ENCODE data around the gene ZNF526.

ZNF526 gene

GRCh38 chr19:42198676-42199439, 21.3 kb upstream of the ZNF526 start:
- no peaks in the 10 kb centered on the region for H3K9me2 ChIP-seq (ENCODE audit: low read depth, low read length)
- TF ChIP-seq CTCF (IDR thresholded peaks at IDR 0.05; ENCODE audit: low read length): no peak
- TF ChIP-seq EZH2 (IDR thresholded peaks at IDR 0.05; ENCODE audit: borderline replicate concordance, low read length): no peak
- no peak overlapping the region for H3K4me3 ChIP-seq (ENCODE audit: low read depth, low read length, poor library complexity, severe bottlenecking)
- peak overlapping the region; percentile 8; the same call in 1 of the 2 replicates for H3K4me2 ChIP-seq (ENCODE audit: low read length)
- H3K27ac ChIP-seq (ENCODE audit: low read depth, low read length, poor library complexity, severe bottlenecking): peak overlapping the region; percentile 38
- no peak overlapping the region for H3K9ac ChIP-seq (ENCODE audit: low read length)
- H3K36me3 ChIP-seq (ENCODE audit: insufficient read depth, low read length): peaks cover 70% of the 10 kb centered on the region
- H3K9me3 ChIP-seq (ENCODE audit: low read length): no peaks in the 10 kb centered on the region
- no peaks in the 10 kb centered on the region for H4K20me1 ChIP-seq (ENCODE audit: insufficient read depth, low read length)
- H3F3A ChIP-seq (ENCODE audit: insufficient read depth, low read length): no peaks in the 10 kb centered on the region
- no peaks in the 10 kb centered on the region for H3K79me2 ChIP-seq (ENCODE audit: insufficient read depth, low read length)
- H2AFZ ChIP-seq (ENCODE audit: low read length): no peak overlapping the region
- H3K4me1 ChIP-seq (ENCODE audit: insufficient read depth, low read length, severe bottlenecking): peaks cover 24% of the 10 kb centered on the region
- no peaks in the 10 kb centered on the region for H3K27me3 ChIP-seq (ENCODE audit: insufficient read depth, low read length)

- TF ChIP-seq EZH2 (IDR thresholded peaks at IDR 0.05; ENCODE audit: borderline replicate concordance, low read length): no peak
- peak; percentile 45; the same call in 1 of the 2 replicates for TF ChIP-seq CTCF (IDR thresholded peaks at IDR 0.05; ENCODE audit: low read length)
- H3K27me3 ChIP-seq (ENCODE audit: insufficient read depth, low read length): no peaks in the 10 kb centered on the region
- no peak overlapping the region for H3K4me3 ChIP-seq (ENCODE audit: low read depth, low read length, poor library complexity, severe bottlenecking)
- H3K79me2 ChIP-seq (ENCODE audit: insufficient read depth, low read length): no peaks in the 10 kb centered on the region
- no peak overlapping the region for H3K9ac ChIP-seq (ENCODE audit: low read length)
- no peaks in the 10 kb centered on the region for H3K9me2 ChIP-seq (ENCODE audit: low read depth, low read length)
- peaks cover 76% of the 10 kb centered on the region for H3K36me3 ChIP-seq (ENCODE audit: insufficient read depth, low read length)
- H3K27ac ChIP-seq (ENCODE audit: low read depth, low read length, poor library complexity, severe bottlenecking): peak overlapping the region; percentile 38
- no peaks in the 10 kb centered on the region for H4K20me1 ChIP-seq (ENCODE audit: insufficient read depth, low read length)
- H3F3A ChIP-seq (ENCODE audit: insufficient read depth, low read length): no peaks in the 10 kb centered on the region
- peak overlapping the region; percentile 8; the same call in 1 of the 2 replicates for H3K4me2 ChIP-seq (ENCODE audit: low read length)
- H3K4me1 ChIP-seq (ENCODE audit: insufficient read depth, low read length, severe bottlenecking): peaks cover 24% of the 10 kb centered on the region
- no peak overlapping the region for H2AFZ ChIP-seq (ENCODE audit: low read length)
- no peaks in the 10 kb centered on the region for H3K9me3 ChIP-seq (ENCODE audit: low read length)
Observed at GRCh38 chr19:42199440-42200115, 20.5 kb upstream of the ZNF526 start.

GRCh38 chr19:42200116-42200715, 19.9 kb upstream of the ZNF526 start:
- Histone ChIP-seq H3K4me3 (ENCODE audit: low read depth, low read length, poor library complexity, severe bottlenecking) (no peak overlapping the region), H4K20me1 (ENCODE audit: insufficient read depth, low read length) (no peaks in the 10 kb centered on the region), H3K36me3 (ENCODE audit: insufficient read depth, low read length) (peaks cover 82% of the 10 kb centered on the region), H3K27me3 (ENCODE audit: insufficient read depth, low read length) (no peaks in the 10 kb centered on the region), H3K4me1 (ENCODE audit: insufficient read depth, low read length, severe bottlenecking) (peaks cover 24% of the 10 kb centered on the region), H3K27ac (ENCODE audit: low read depth, low read length, poor library complexity, severe bottlenecking) (no peak overlapping the region), H3K9ac (ENCODE audit: low read length) (no peak overlapping the region), H3K4me2 (ENCODE audit: low read length) (no peak overlapping the region), H3K9me2 (ENCODE audit: low read depth, low read length) (no peaks in the 10 kb centered on the region), H3F3A (ENCODE audit: insufficient read depth, low read length) (no peaks in the 10 kb centered on the region), H2AFZ (ENCODE audit: low read length) (no peak overlapping the region), H3K79me2 (ENCODE audit: insufficient read depth, low read length) (no peaks in the 10 kb centered on the region), H3K9me3 (ENCODE audit: low read length) (no peaks in the 10 kb centered on the region)
- TF ChIP-seq EZH2 (IDR thresholded peaks at IDR 0.05; ENCODE audit: borderline replicate concordance, low read length): no peak
- no peak for TF ChIP-seq CTCF (IDR thresholded peaks at IDR 0.05; ENCODE audit: low read length)
